Natural killer cell (primary cell): ENCODE data around the gene MRPL52. TPM values are rescaled to one million over a fixed set of nuclear protein-coding genes. Genes with fewer than 3 reads are reported as not detected.

Source experiments
- ATAC-seq, 3 donors: fragments of 150-1000 bp in 2 of 3; fragments of 200-7000 bp in 1 of 3; cut with Tn5 transposase; 1 replicate in 1 of 3; 2 replicates in 2 of 3; pipeline ENCODE4 v1.10.0; 2021; ENCODE audit warnings: mild to moderate bottlenecking in 2 of 3, moderate library complexity in 2 of 3
- DNase-seq, 2 donors: peaks; one replicate each; pipeline versions ENCODE4 v3.0.0 to v3.0.0-alpha.2; 2013 to 2021; ENCODE audit warnings: mixed read lengths in 1 of 2
- H3K27ac ChIP-seq: one replicate; pipeline ENCODE4 v1.5.1; 2013; ENCODE audit warnings: mild to moderate bottlenecking, low read length
- H3K27me3 ChIP-seq: one replicate; pipeline ENCODE4 v1.6.1; 2013; ENCODE audit warnings: low read length; ENCODE audit not compliant: control insufficient read depth, insufficient read depth
- H3K36me3 ChIP-seq: one replicate; pipeline ENCODE4 v1.6.1; 2013; ENCODE audit warnings: low read length; ENCODE audit not compliant: control insufficient read depth, insufficient read depth
- H3K4me1 ChIP-seq: one replicate; pipeline ENCODE4 v1.6.1; 2013; ENCODE audit warnings: low read length; ENCODE audit not compliant: control insufficient read depth, insufficient read depth
- H3K4me3 ChIP-seq: one replicate; pipeline ENCODE4 v1.5.1; 2013; ENCODE audit warnings: low read length
- H3K9me3 ChIP-seq: one replicate; pipeline ENCODE4 v1.6.1; 2013; ENCODE audit warnings: low read length; ENCODE audit not compliant: control insufficient read depth, insufficient read depth
- H3K27ac Mint-ChIP-seq, 2 donors: one replicate each; pipeline ENCODE4 v1.8.0; 2022; ENCODE audit warnings: mild to moderate bottlenecking in 2 of 2, mixed read lengths in 2 of 2, moderate library complexity in 1 of 2
- H3K27me3 Mint-ChIP-seq, 2 donors: one replicate each; pipeline ENCODE4 v1.8.0; 2022; ENCODE audit warnings: low read depth in 2 of 2, mixed read lengths in 2 of 2
- H3K36me3 Mint-ChIP-seq: one replicate; pipeline ENCODE4 v1.8.0; 2022; ENCODE audit warnings: mixed read lengths
- H3K4me1 Mint-ChIP-seq, 2 donors: one replicate each; pipeline ENCODE4 v1.8.0; 2022; ENCODE audit warnings: mixed read lengths in 2 of 2
- H3K4me3 Mint-ChIP-seq: one replicate; pipeline ENCODE4 v1.8.0; 2022; ENCODE audit warnings: mild to moderate bottlenecking, moderate library complexity, mixed read lengths
- H3K9me3 Mint-ChIP-seq, 2 donors: one replicate each; pipeline ENCODE4 v1.8.0; 2022; ENCODE audit warnings: mixed read lengths in 2 of 2
- CTCF ChIP-seq: fragments of 200-600 bp; IDR thresholded peaks from one replicate; pipeline ENCODE4 v1.8.0; 2022; ENCODE audit warnings: antibody characterized with exemption
- WGBS: methylation state at CpG from one replicate; pipeline ENCODE4 v1.1.7; 2013; ENCODE audit warnings: missing lambda C conversion rate; ENCODE audit not compliant: insufficient coverage; 5-methylcytosine and 5-hydroxymethylcytosine counted together
- intact Hi-C: fragments of 100-400 bp; cut with micrococcal nuclease; formaldehyde crosslinking; loops from one replicate; pipeline ENCODE4 v1.14.2; 2022
- total RNA-seq, 4 donors: library from RNA; stranded (reverse); fragments of 120-200 nt in 1 of 4; gene quantifications; one replicate each; pipeline versions ENCODE4 v1.2.3 to v1.2.4, GENCODE V29; 2013 to 2022

The MRPL52 gene
- total RNA-seq, 3 donors from 2014 or later (not counting 1 experiment from before 2014, with no cell fraction given), result 40.5 to 42.0 (median 41.6) TPM

GRCh38 chr14:22836301-22837113 is 6.8 kb downstream of the MRPL52 start, which contains the start of gene MMP14:
Gene MMP14, plus strand, starts transcription at chr14:22836585. Its CDS starts 233 bp downstream, at chr14:22836818.
- ATAC-seq (no peak), DNase-seq (no peak)
- Mint-ChIP-seq H3K4me1 (peaks cover 7 to 18% of the 10 kb centered on the region in 2 donors), H3K9me3 (no peaks in the 10 kb centered on the region), H3K36me3 (no peaks in the 10 kb centered on the region), H3K4me3 (peak within 1 kb of the TSS; percentile 86), H3K27me3 (peaks cover 24 to 31% of the 10 kb centered on the region in 2 donors), H3K27ac (peak within 1 kb of the TSS in 1 of 2 donors; percentile 90)
- H3K27me3 ChIP-seq, result peaks cover 20% of the 10 kb centered on the region
- H3K9me3 ChIP-seq, result no peaks in the 10 kb centered on the region
- H3K4me3 ChIP-seq, result peak within 1 kb of the TSS; percentile 30
- intact Hi-C loops, result no loop called here
- 19% methylated on average over 45 of the region's 46 CpGs for WGBS
- no peak for TF ChIP-seq CTCF
- H3K27ac ChIP-seq, result no peak within 1 kb of the TSS
- H3K4me1 ChIP-seq, result peaks cover 15% of the 10 kb centered on the region
- peaks cover 9% of the 10 kb centered on the region for H3K36me3 ChIP-seq

GRCh38 chr14:22837114-22837749 is 7.5 kb downstream of the MRPL52 start:
- no peaks in the 10 kb centered on the region for H3K9me3 ChIP-seq
- peak in 1 of 3 donors; percentile 38 for ATAC-seq
- no peaks in the 10 kb centered on the region for H3K36me3 Mint-ChIP-seq
- H3K4me1 ChIP-seq, result peaks cover 15% of the 10 kb centered on the region
- no peak for TF ChIP-seq CTCF
- peaks cover 20% of the 10 kb centered on the region for H3K27me3 ChIP-seq
- peak overlapping the region; percentile 86 for H3K4me3 Mint-ChIP-seq
- H3K4me1 Mint-ChIP-seq, result peaks cover 7 to 18% of the 10 kb centered on the region in 2 donors
- H3K27ac Mint-ChIP-seq, result peak overlapping the region in 1 of 2 donors; percentile 90
- peak in 1 of 2 donors; percentile 41 for DNase-seq
- H3K27ac ChIP-seq, result no peak overlapping the region
- H3K4me3 ChIP-seq, result peak overlapping the region; percentile 30
- H3K9me3 Mint-ChIP-seq, result no peaks in the 10 kb centered on the region
- WGBS, result 4% methylated on average over 46 of the region's 57 CpGs
- H3K36me3 ChIP-seq, result peaks cover 9% of the 10 kb centered on the region
- H3K27me3 Mint-ChIP-seq, result peaks cover 24 to 31% of the 10 kb centered on the region in 2 donors
- intact Hi-C loops, result no loop called here

- H3K9me3 ChIP-seq, result no peaks in the 10 kb centered on the region
- 81% methylated on average over 18 of the region's 25 CpGs for WGBS
- H3K4me1 Mint-ChIP-seq, result peaks cover 7 to 18% of the 10 kb centered on the region in 2 donors
- H3K27ac ChIP-seq, result no peak overlapping the region
- ATAC-seq, result no peak
- H3K4me1 ChIP-seq, result peaks cover 15% of the 10 kb centered on the region
- DNase-seq, result no peak
- no peak for TF ChIP-seq CTCF
- peak overlapping the region; percentile 50 for H3K4me3 Mint-ChIP-seq
- peak overlapping the region in 1 of 2 donors; percentile 90 for H3K27ac Mint-ChIP-seq
- intact Hi-C loops, result no loop called here
- H3K36me3 ChIP-seq, result peaks cover 9% of the 10 kb centered on the region
- H3K27me3 ChIP-seq, result peaks cover 20% of the 10 kb centered on the region
- H3K27me3 Mint-ChIP-seq, result peaks cover 24 to 31% of the 10 kb centered on the region in 2 donors
- no peaks in the 10 kb centered on the region for H3K36me3 Mint-ChIP-seq
- no peak overlapping the region for H3K4me3 ChIP-seq
- H3K9me3 Mint-ChIP-seq, result no peaks in the 10 kb centered on the region
Measured at GRCh38 chr14:22837750-22838538, 8.3 kb downstream of the MRPL52 start.
